HepG2 (cell line): ENCODE results near the gene RNF40. TPM values are rescaled to one million over a fixed set of nuclear protein-coding genes. Genes with fewer than 3 reads are reported as not detected.

Experiments used
- ATAC-seq: fragments of 200-7000 bp; cut with Tn5 transposase; 3 replicates; pipeline ENCODE4 v1.9.1; 2020; ENCODE audit warnings: mild to moderate bottlenecking, moderate library complexity
- BruUV-seq: library from RNA; stranded (reverse); fragments of 400-500 nt; replicated peaks from 2 replicates; lab custom pipeline; 2021; lab: Mats Ljungman, UMichigan
- CTCF ChIA-PET: fragments of 300-600 bp; formaldehyde crosslinking; extraction: SDS; loops from one replicate; lab custom pipeline; 2021; ENCODE audit warnings: low total read pairs, inconsistent platforms, low intra/inter-chr PET ratio; lab: Yijun Ruan, JAX
- POLR2A ChIA-PET: fragments of 350-600 bp; sonication (Branson Sonifier 250); formaldehyde crosslinking; loops from one replicate; lab custom pipeline; 2020; ENCODE audit warnings: antibody characterized with exemption, inconsistent platforms; lab: Yijun Ruan, JAX
- DNase-seq: peaks from one replicate; pipeline ENCODE4 v3.0.0-alpha.2; 2015; ENCODE audit warnings: low spot score
- FAIRE-seq: peaks from 3 replicates; lab custom pipeline; 2011; peaks lifted over from hg19 to GRCh38; lab: Jason Lieb, UNC
- H2AFZ ChIP-seq: one replicate; pipeline ENCODE4 v1.6.1; 2011; ENCODE audit warnings: low read length, inconsistent platforms
- H3K27ac ChIP-seq: fragments of 300-600 bp; 3 replicates; pipeline ENCODE4 v1.8.0; 2011; ENCODE audit warnings: mixed run types, mild to moderate bottlenecking, mixed read lengths, low read length, inconsistent platforms; ENCODE audit not compliant: insufficient read depth; ENCODE audit errors: extremely low read length
- H3K27me3 ChIP-seq, 2 experiments: fragments of 200-600 bp in 1 of 2; 2 replicates in 1 of 2; 3 replicates in 1 of 2; pipeline versions ENCODE4 v1.6.0 to v1.8.0; 2011; ENCODE audit warnings: low read length in 2 of 2, mild to moderate bottlenecking in 2 of 2, moderate library complexity in 2 of 2, inconsistent platforms in 1 of 2; ENCODE audit not compliant: insufficient read depth in 2 of 2, control insufficient read depth in 1 of 2
- H3K36me3 ChIP-seq, 2 experiments: fragments of 200-600 bp in 1 of 2; replicated peaks in 1 of 2; 2 replicates in 1 of 2; 3 replicates in 1 of 2; pipeline versions ENCODE4 v1.5.1 to v1.8.0; 2011; ENCODE audit warnings: low read length in 2 of 2, inconsistent platforms in 1 of 2; ENCODE audit not compliant: insufficient read depth in 2 of 2, control insufficient read depth in 1 of 2
- H3K4me1 ChIP-seq: 2 replicates; pipeline ENCODE4 v1.5.1; 2012; ENCODE audit warnings: low read length, inconsistent platforms; ENCODE audit not compliant: insufficient read depth
- H3K4me2 ChIP-seq: 2 replicates; pipeline ENCODE4 v1.6.0; 2011; ENCODE audit warnings: low read depth, low read length, inconsistent platforms
- H3K4me3 ChIP-seq, 3 experiments: fragments of 200-600 bp in 1 of 3; sonication (generic), shearing (Covaris generic) in 1 of 3; replicated peaks in 1 of 3; 2 replicates each; pipeline ENCODE4 v1.5.1; 2011 to 2016; ENCODE audit warnings: low read length in 3 of 3, inconsistent platforms in 2 of 3, low read depth in 2 of 3, mild to moderate bottlenecking in 2 of 3, control low read depth in 1 of 3, mixed read lengths in 1 of 3; ENCODE audit not compliant: insufficient read depth in 1 of 3
- H3K79me2 ChIP-seq: one replicate; pipeline ENCODE4 v1.6.1; 2011; ENCODE audit warnings: low read length, inconsistent platforms; ENCODE audit not compliant: insufficient read depth
- H3K9ac ChIP-seq: 2 replicates; pipeline ENCODE4 v1.6.0; 2011; ENCODE audit warnings: mild to moderate bottlenecking, low read depth, low read length, inconsistent platforms; ENCODE audit not compliant: insufficient read depth
- H3K9me3 ChIP-seq: 2 replicates; pipeline ENCODE4 v1.5.1; 2012; ENCODE audit warnings: mild to moderate bottlenecking, low read length
- H4K20me1 ChIP-seq: 2 replicates; pipeline ENCODE4 v1.6.0; 2011; ENCODE audit warnings: inconsistent platforms, mild to moderate bottlenecking, low read length, moderate library complexity; ENCODE audit not compliant: insufficient read depth
- KMT2A ChIP-seq: sonication (generic); formaldehyde crosslinking; IDR thresholded peaks from 2 replicates; pipeline ENCODE4 v1.4.0; 2020; ENCODE audit warnings: missing genetic modification reagents
- NRL ChIP-seq: sonication (generic); formaldehyde crosslinking; IDR thresholded peaks from 2 replicates; pipeline ENCODE4 v1.5.0; 2020; ENCODE audit warnings: missing genetic modification reagents, mild to moderate bottlenecking, moderate library complexity, borderline replicate concordance
- PLSCR1 ChIP-seq: sonication (generic); formaldehyde crosslinking; IDR thresholded peaks from 2 replicates; pipeline ENCODE4 v1.5.0; 2020; ENCODE audit warnings: missing genetic modification reagents, mild to moderate bottlenecking, borderline replicate concordance
- SAP130 ChIP-seq: IDR thresholded peaks from 2 replicates; pipeline ENCODE4 v1.6.1; 2016; ENCODE audit warnings: low read depth
- ZBTB38 ChIP-seq: sonication (generic); formaldehyde crosslinking; IDR thresholded peaks from 2 replicates; pipeline ENCODE4 v1.5.1; 2020; ENCODE audit warnings: mild to moderate bottlenecking, missing genetic modification reagents
- ZNF205 ChIP-seq: IDR thresholded peaks from 2 replicates; pipeline ENCODE4 v1.6.1; 2018; ENCODE audit warnings: missing biosample characterization, missing genetic modification reagents
- ZNF225 ChIP-seq: sonication (generic); formaldehyde crosslinking; IDR thresholded peaks from 2 replicates; pipeline ENCODE4 v1.4.0; 2020; ENCODE audit warnings: mild to moderate bottlenecking, missing genetic modification reagents
- ZNF670 ChIP-seq: sonication (generic); formaldehyde crosslinking; IDR thresholded peaks from 2 replicates; pipeline ENCODE4 v1.8.0; 2022; ENCODE audit warnings: mild to moderate bottlenecking, missing genetic modification reagents, borderline replicate concordance
- WGBS: methylation state at CpG from one replicate; pipeline ENCODE4 v1.1.6; 2017; ENCODE audit warnings: low lambda C conversion rate; 5-methylcytosine and 5-hydroxymethylcytosine counted together
- in situ Hi-C: cut with HindIII; loops from 2 replicates; pipeline ENCODE4 v1.10.0; 2017; ENCODE audit warnings: low pct_unique_long_range_greater_than_20kb; ENCODE audit not compliant: extremely low pct_ligation_motif_present
- intact Hi-C: fragments of 100-400 bp; cut with micrococcal nuclease; formaldehyde crosslinking; loops from one replicate; pipeline ENCODE4 v1.10.0; 2022; ENCODE audit not compliant: unreplicated experiment
- polyA plus RNA-seq, 8 experiments: library from polyadenylated mRNA; depleted of rRNA in 3 of 8; stranded (reverse) in 7 of 8; unstranded in 1 of 8; fragments of >200 nt; fragmentation: Illumina TruSeq in 4 of 8; extraction: Trizol in 4 of 8; gene quantifications; 2 replicates each; pipeline versions ENCODE4 v1.2.1 to v1.2.3, GENCODE V29; 2011 to 2016; ENCODE audit warnings: low read depth in 4 of 8, missing spikeins in 1 of 8, mixed read lengths in 1 of 8; ENCODE audit not compliant: insufficient read depth in 1 of 8
- total RNA-seq, 5 experiments: library from RNA; depleted of rRNA; stranded (reverse); fragments of >200 nt; fragmentation: Illumina TruSeq; extraction: Trizol; gene quantifications; 2 replicates each; pipeline ENCODE4 v1.2.3, GENCODE V29; 2016; ENCODE audit warnings: low read depth in 1 of 5

Gene RNF40
- total and polyA plus RNA-seq, 2 of the 13 experiments (the other 11 are each of a cell fraction or from before 2014, with no cell fraction given), result 84.0 to 85.6 TPM

DNA sequence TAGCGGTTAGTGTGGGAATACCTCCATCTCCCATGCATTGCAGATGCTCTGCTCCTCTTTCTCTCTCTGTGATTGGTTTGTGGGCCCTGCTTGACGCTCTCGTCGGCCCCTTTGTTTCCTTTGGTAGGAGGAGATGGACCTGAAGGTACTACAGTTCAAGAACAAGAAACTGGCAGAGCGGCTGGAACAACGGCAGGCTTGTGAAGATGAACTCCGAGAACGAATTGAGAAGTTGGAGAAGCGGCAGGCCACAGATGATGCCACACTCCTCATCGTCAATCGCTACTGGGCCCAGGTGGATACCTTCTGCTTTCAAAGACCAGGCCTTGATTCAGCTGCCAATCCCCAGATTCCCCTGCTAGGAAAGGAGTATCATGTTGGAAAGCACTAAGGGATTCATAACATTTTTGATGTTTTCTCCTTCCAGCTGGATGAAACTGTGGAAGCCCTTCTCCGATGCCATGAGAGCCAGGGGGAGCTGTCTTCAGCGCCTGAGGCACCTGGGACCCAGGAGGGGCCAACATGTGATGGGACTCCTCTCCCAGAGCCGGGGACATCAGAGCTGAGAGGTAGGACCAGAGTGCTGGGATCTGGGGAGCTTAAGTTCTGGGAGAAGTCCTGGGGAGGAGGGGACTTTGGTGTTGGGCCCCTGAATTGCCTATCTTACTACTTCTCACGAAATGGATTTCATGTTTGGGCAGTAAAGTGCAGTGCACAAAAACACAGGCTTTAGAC lies 1.0 kb downstream of the RNF40 start:
- POLR2A ChIA-PET, result interaction anchor here (0.6 to 1.7 kb wide), 2 partner anchors 15 to 112 kb away, joined by 3 to 5 read pairs; partner anchors contain the start of gene PHKG2
- DNase-seq (no peak), ATAC-seq (no peak), FAIRE-seq (no peak)
- Histone ChIP-seq H2AFZ (no peak overlapping the region), H3K36me3 (peaks cover 35 to 44% of the 10 kb centered on the region in 2 experiments), H3K79me2 (peaks cover 19% of the 10 kb centered on the region), H3K4me3 (peak overlapping the region; percentile 80 to 91 (median 86)), H3K9me3 (no peaks in the 10 kb centered on the region), H3K4me1 (peaks cover 29% of the 10 kb centered on the region), H3K9ac (peak overlapping the region; percentile 93), H4K20me1 (no peaks in the 10 kb centered on the region), H3K4me2 (peak overlapping the region; percentile 96), H3K27me3 (no peaks in the 10 kb centered on the region; a peak in 1 of 5 replicates), H3K27ac (peak overlapping the region; percentile 66)
- TF ChIP-seq ZBTB38 (peak; percentile 35; the same call in 1 of the 2 replicates), PLSCR1 (CRISPR knock-in tag) (no peak), SAP130 (CRISPR knock-in tag) (no peak), ZNF670 (CRISPR knock-in tag) (no peak), ZNF205 (CRISPR knock-in tag) (no peak), KMT2A (CRISPR knock-in tag) (no peak)
- 64% methylated on average over 15 of the region's 15 CpGs for WGBS
- in situ Hi-C loops, result no loop called here
- BruUV-seq, result no TSS peak
- intact Hi-C loops, result loop anchor here (1.0 kb wide), 1 partner anchor 15 kb away; the partner anchor contains the start of gene PHKG2
- CTCF ChIA-PET, result no interaction called here

DNA sequence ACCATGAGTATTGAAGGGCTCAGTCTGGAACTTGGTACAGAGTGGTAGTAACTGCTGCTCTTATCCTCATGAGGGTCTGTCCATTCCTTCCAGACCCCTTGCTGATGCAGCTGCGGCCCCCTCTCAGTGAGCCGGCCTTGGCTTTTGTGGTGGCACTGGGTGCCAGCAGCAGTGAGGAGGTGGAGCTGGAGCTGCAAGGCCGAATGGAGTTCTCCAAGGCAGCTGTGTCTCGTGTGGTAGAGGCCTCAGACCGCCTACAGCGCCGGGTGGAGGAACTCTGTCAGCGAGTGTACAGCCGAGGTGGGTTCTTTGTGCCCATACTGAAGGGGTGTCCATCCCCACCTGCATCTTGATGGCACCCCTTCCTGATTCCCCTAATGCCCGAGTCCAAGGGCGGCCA lies 2.0 kb downstream of the RNF40 start:
- Histone ChIP-seq H3K9me3 (no peaks in the 10 kb centered on the region), H2AFZ (no peak overlapping the region), H4K20me1 (no peaks in the 10 kb centered on the region), H3K4me3 (no peak overlapping the region), H3K9ac (no peak overlapping the region; the same call in 1 of the 2 replicates), H3K27ac (no peak overlapping the region), H3K4me2 (peak overlapping the region; percentile 96; the same call in 1 of the 2 replicates), H3K36me3 (peaks cover 44 to 54% of the 10 kb centered on the region in 2 experiments), H3K79me2 (peaks cover 19% of the 10 kb centered on the region), H3K4me1 (peaks cover 29% of the 10 kb centered on the region), H3K27me3 (no peaks in the 10 kb centered on the region; a peak in 1 of 5 replicates)
- no peak for DNase-seq
- TF ChIP-seq NRL (CRISPR knock-in tag), result 0 out of 2 replicates have a peak, but pooled peaks have one; percentile 10
- TF ChIP-seq ZNF225 (CRISPR knock-in tag), result no peak
- 90% methylated on average over 11 of the region's 11 CpGs for WGBS
- CTCF ChIA-PET, result no interaction called here
- intact Hi-C loops (no loop called here), in situ Hi-C loops (no loop called here)
- POLR2A ChIA-PET, result interaction anchor here (1.7 kb wide), 1 partner anchor 16 kb away, joined by 5 read pairs; the partner anchor contains the start of gene PHKG2
- no peak for FAIRE-seq
- ATAC-seq, result no peak
- BruUV-seq, result no TSS peak
